ENCODE results near the gene FBXO22.
"Not testable (repeated sequence)": the region's sequence is repeated elsewhere in the genome, so short reads cannot be mapped to it uniquely, and the experiment has no call there.

FBXO22 gene

GRCh38 chr15:75920079-75920478 lies 16.4 kb downstream of the FBXO22 start:
- peak; percentile 10 for DNase-seq

- peak; percentile 67 for DNase-seq
Measured at GRCh38 chr15:75921732-75922703, 18.3 kb downstream of the FBXO22 start.

DNA sequence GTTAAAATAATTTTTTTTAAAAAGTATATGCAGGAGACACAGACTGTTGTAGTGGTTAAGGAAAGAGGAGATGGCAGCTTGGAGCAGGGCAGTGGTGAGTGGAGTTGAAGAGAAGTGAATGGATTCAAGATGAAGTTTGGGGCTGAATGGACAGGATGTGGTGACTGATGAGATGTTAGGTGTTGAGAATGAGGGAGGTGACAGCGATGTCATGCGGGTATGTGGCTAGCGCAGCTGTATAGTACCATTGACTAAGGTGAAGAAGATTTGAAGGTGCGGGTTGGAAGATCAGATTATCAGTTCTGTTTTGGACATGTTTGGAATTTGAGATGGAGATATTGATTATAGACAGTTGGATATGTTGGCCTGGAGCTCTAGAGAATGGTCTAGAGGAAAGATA lies 20.1 kb downstream of the FBXO22 start:
- no peak for DNase-seq

- DNase-seq: no peak
Measured at GRCh38 chr15:75924576-75924975, 20.9 kb downstream of the FBXO22 start.

GRCh38 chr15:75925440-75925839 lies 21.8 kb downstream of the FBXO22 start:
- DNase-seq: no peak

DNA sequence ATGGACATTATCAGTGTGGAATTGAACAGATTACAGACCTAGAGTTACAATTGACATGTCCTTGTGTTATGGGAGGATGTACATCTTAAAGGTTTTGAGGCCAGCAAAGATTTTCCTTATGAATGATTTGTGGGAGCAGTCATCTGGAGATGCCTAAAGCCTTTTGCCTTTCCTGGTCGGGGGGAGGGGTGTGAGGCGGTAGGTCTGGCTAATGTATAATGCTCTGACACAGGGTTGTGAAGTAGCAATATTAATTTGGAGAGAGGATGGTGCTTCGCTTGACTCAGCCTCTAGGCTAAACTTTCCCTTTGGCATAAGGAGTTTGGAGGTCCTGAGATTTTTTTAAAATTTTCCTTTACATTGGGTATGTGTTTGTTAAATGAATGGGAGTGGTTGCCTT lies 23.3 kb downstream of the FBXO22 start:
- no peak for DNase-seq

DNA sequence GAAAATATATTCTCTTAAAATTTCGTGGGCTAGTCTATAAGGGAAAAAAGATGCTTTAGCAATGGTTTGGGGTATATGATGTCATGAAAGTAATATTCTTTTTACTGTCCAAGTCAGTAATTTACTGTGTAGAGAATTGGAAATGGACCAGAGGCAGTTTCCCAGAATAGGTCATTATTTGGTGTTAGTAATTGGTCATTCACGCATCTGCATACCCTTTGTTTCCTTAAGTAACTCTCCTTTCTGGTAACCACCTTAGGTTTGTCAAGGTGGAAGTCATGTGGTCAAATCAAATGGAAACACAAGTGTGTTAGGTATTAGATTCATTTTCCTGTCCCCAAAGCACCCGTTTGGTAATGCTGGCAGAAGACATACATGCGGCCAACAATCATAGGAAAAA lies 23.9 kb downstream of the FBXO22 start:
- no peak for DNase-seq

- peak; percentile 21 for DNase-seq
Measured at GRCh38 chr15:75928680-75929608, 25.3 kb downstream of the FBXO22 start.

- DNase-seq: no peak
Measured at GRCh38 chr15:75929799-75930565, 26.3 kb downstream of the FBXO22 start.

DNA sequence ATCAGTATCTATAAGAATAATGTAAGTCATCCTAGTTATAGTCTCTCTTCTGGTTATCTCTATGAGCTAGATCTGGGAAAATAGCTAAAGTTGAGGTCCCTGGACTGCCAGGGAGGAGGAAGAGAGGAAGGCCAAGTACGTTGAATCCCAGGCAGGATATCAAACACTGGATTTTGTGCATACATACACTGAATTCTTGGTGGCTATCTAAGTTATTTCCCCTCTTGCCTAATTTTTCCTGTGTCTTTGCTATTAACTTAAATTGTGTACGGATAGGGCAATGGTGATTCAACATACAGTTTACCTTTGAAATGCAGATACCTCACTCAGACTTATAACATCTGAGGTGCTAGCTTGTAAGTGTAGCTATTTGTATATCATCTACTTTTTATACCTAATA lies 27.2 kb downstream of the FBXO22 start:
- DNase-seq: no peak

GRCh38 chr15:75942464-75942863 lies 38.8 kb downstream of the FBXO22 start:
- DNase-seq: no peak

DNA sequence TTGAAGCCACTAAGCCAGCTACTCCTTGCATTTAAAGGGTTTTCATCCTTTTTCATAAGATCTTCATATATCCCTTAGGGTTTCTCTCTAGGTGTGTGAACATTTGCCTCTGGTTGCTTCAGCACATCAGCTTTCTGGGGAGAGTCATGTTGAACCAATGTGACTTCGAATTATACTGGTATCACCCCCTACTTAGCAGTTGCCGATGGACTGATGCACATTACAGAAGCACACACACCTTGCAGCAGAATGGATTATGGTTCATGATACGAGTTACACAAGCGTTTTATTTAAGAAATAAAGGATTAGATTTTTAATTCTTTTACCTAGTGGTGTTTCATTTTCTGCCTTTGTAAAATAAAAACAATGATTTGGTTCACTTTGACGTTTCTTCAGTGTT lies 39.6 kb downstream of the FBXO22 start:
- DNase-seq: no peak

- DNase-seq: no peak
Measured at GRCh38 chr15:75943713-75944215, 40.1 kb downstream of the FBXO22 start.

GRCh38 chr15:75945953-75946352 lies 42.3 kb downstream of the FBXO22 start:
- peak; percentile 56 for DNase-seq

- peak; percentile 85 for DNase-seq
Measured at GRCh38 chr15:75947092-75947491, 43.4 kb downstream of the FBXO22 start.

- DNase-seq: no peak
Measured at GRCh38 chr15:75948761-75949296, 45.2 kb downstream of the FBXO22 start.

DNA sequence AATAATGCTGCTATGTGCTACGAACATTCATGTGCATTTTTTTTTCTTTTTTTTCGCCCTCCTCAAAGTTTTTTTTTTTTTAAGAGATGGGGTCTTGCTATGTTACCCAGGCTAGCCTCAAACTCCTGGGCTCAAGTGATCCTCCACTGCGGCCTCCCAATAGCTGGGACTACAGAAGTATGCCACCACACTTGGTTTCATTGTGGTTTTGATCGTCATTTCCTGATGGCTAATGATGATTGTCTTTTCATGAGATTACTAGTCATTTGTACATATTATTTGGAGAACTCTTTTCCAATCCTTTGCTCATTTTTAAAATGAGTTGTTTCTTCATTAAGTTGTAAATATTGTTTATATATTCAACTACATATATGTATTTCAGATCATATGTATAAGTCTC lies 48.8 kb downstream of the FBXO22 start:
- DNase-seq: no peak

GRCh38 chr15:75955720-75956119 lies 52.0 kb downstream of the FBXO22 start:
- no peak for DNase-seq

DNA sequence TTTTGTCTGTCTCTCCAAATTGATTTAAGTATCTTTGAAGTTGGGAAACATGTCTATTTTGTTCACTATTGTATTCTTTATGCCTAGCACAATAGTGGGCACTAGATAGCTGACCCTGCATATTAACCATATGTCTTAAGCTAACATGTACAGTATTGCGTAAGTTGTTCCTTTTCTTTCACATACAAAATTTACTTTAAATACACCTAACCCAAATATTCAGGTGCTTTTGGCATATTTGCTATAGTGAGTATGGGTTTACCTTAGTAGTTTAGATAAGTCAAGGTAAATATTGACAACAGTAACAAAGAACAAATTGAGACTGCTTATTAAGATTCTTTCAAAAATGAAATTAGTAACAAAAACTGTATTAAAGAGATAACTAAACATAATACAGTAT lies 57.7 kb downstream of the FBXO22 start:
- no peak for DNase-seq

- DNase-seq: no peak
Measured at GRCh38 chr15:75966073-75966472, 62.4 kb downstream of the FBXO22 start.

DNA sequence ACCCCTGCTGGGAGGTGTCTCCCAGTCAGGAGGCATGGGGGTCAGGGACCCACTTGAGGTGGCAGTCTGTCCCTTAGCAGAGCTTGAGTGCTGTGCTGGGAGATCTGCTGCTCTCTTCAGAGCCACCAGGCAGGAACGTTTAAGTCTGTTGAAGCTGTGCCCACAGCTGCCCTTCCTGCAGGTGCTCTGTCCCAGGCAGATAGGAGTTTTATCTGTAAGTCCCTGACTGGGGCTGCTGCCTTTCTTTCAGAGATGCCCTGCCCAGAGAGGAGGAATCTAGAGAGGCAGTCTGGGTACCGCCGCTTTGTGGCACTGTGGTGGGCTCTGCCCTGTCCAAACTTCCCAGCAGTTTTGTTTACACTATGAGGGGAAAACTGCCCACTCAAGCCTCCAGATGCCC lies 73.1 kb downstream of the FBXO22 start:
- not testable (repeated sequence) for DNase-seq
